ENCODE results near the gene TBX4. TPM values are rescaled to one million over a fixed set of nuclear protein-coding genes. Genes with fewer than 3 reads are reported as not detected.
"Not testable (repeated sequence)": the region's sequence is repeated elsewhere in the genome, so short reads cannot be mapped to it uniquely, and the experiment has no call there.

TBX4 gene
- total RNA-seq, 1 donor from 2014 or later: 8.4 TPM

- Histone ChIP-seq H3K36me3 (ENCODE audit: control insufficient read depth in 3 of 3, insufficient read depth in 3 of 3, low read length in 3 of 3) (no peaks in the 10 kb centered on the region), H3K27me3 (ENCODE audit: control insufficient read depth in 3 of 3, insufficient read depth in 3 of 3, low read length in 3 of 3) (peaks cover 9 to 25% (median 23%) of the 10 kb centered on the region in 3 donors), H3K9me3 (ENCODE audit: control insufficient read depth in 3 of 3, low read length in 3 of 3) (no peaks in the 10 kb centered on the region), H3K4me3 (ENCODE audit: low read length in 3 of 3) (no peak overlapping the region), H3K9ac (ENCODE audit: low read depth in 1 of 3, low read length in 3 of 3) (no peak overlapping the region), H3K27ac (ENCODE audit: low read depth, low read length) (no peak overlapping the region), H3K4me1 (ENCODE audit: control insufficient read depth in 3 of 3, insufficient read depth in 3 of 3, low read length in 3 of 3) (no peaks in the 10 kb centered on the region)
These were observed 9.2 kb upstream of the TBX4 start for GRCh38 chr17:61442878-61443474.

- H3K36me3 ChIP-seq (ENCODE audit: control insufficient read depth in 3 of 3, insufficient read depth in 3 of 3, low read length in 3 of 3): no peaks in the 10 kb centered on the region
- no peak overlapping the region for H3K9ac ChIP-seq (ENCODE audit: low read depth in 1 of 3, low read length in 3 of 3)
- no peaks in the 10 kb centered on the region for H3K4me1 ChIP-seq (ENCODE audit: control insufficient read depth in 3 of 3, insufficient read depth in 3 of 3, low read length in 3 of 3)
- H3K4me3 ChIP-seq (ENCODE audit: low read length in 3 of 3): no peak overlapping the region
- H3K9me3 ChIP-seq (ENCODE audit: control insufficient read depth in 3 of 3, low read length in 3 of 3): no peaks in the 10 kb centered on the region
- no peak overlapping the region for H3K27ac ChIP-seq (ENCODE audit: low read depth, low read length)
- H3K27me3 ChIP-seq (ENCODE audit: control insufficient read depth in 3 of 3, insufficient read depth in 3 of 3, low read length in 3 of 3): peaks cover 9 to 24% (median 23%) of the 10 kb centered on the region in 3 donors
These were observed 8.7 kb upstream of the TBX4 start for GRCh38 chr17:61443475-61443882.

GRCh38 chr17:61444075-61444474 is 8.1 kb upstream of the TBX4 start:
- Histone ChIP-seq H3K27me3 (ENCODE audit: control insufficient read depth in 3 of 3, insufficient read depth in 3 of 3, low read length in 3 of 3) (peaks cover 9 to 24% (median 23%) of the 10 kb centered on the region in 3 donors), H3K27ac (ENCODE audit: low read depth, low read length) (no peak overlapping the region), H3K4me1 (ENCODE audit: control insufficient read depth in 3 of 3, insufficient read depth in 3 of 3, low read length in 3 of 3) (no peaks in the 10 kb centered on the region), H3K36me3 (ENCODE audit: control insufficient read depth in 3 of 3, insufficient read depth in 3 of 3, low read length in 3 of 3) (no peaks in the 10 kb centered on the region), H3K9me3 (ENCODE audit: control insufficient read depth in 3 of 3, low read length in 3 of 3) (no peaks in the 10 kb centered on the region), H3K4me3 (ENCODE audit: low read length in 3 of 3) (no peak overlapping the region), H3K9ac (ENCODE audit: low read depth in 1 of 3, low read length in 3 of 3) (no peak overlapping the region)

- H3K36me3 ChIP-seq (ENCODE audit: control insufficient read depth in 3 of 3, insufficient read depth in 3 of 3, low read length in 3 of 3): no peaks in the 10 kb centered on the region
- H3K4me1 ChIP-seq (ENCODE audit: control insufficient read depth in 3 of 3, insufficient read depth in 3 of 3, low read length in 3 of 3): no peaks in the 10 kb centered on the region
- peaks cover 9 to 24% (median 23%) of the 10 kb centered on the region in 3 donors for H3K27me3 ChIP-seq (ENCODE audit: control insufficient read depth in 3 of 3, insufficient read depth in 3 of 3, low read length in 3 of 3)
- no peak overlapping the region for H3K9ac ChIP-seq (ENCODE audit: low read depth in 1 of 3, low read length in 3 of 3)
- H3K9me3 ChIP-seq (ENCODE audit: control insufficient read depth in 3 of 3, low read length in 3 of 3): no peaks in the 10 kb centered on the region
- no peak overlapping the region for H3K4me3 ChIP-seq (ENCODE audit: low read length in 3 of 3)
- H3K27ac ChIP-seq (ENCODE audit: low read depth, low read length): no peak overlapping the region
These were observed 7.4 kb upstream of the TBX4 start for GRCh38 chr17:61444831-61445230.

GRCh38 chr17:61447358-61447757 is 4.9 kb upstream of the TBX4 start:
- Histone ChIP-seq H3K9ac (ENCODE audit: low read depth in 1 of 3, low read length in 3 of 3) (no peak overlapping the region), H3K4me3 (ENCODE audit: low read length in 3 of 3) (no peak overlapping the region), H3K9me3 (ENCODE audit: control insufficient read depth in 3 of 3, low read length in 3 of 3) (no peaks in the 10 kb centered on the region), H3K4me1 (ENCODE audit: control insufficient read depth in 3 of 3, insufficient read depth in 3 of 3, low read length in 3 of 3) (peaks cover 0 to 2% (median 0%) of the 10 kb centered on the region in 3 donors), H3K36me3 (ENCODE audit: control insufficient read depth in 3 of 3, insufficient read depth in 3 of 3, low read length in 3 of 3) (no peaks in the 10 kb centered on the region), H3K27me3 (ENCODE audit: control insufficient read depth in 3 of 3, insufficient read depth in 3 of 3, low read length in 3 of 3) (peaks cover 21 to 42% (median 41%) of the 10 kb centered on the region in 3 donors), H3K27ac (ENCODE audit: low read depth, low read length) (no peak overlapping the region)

- H3K9ac ChIP-seq (ENCODE audit: low read depth in 1 of 3, low read length in 3 of 3): no peak overlapping the region
- H3K27me3 ChIP-seq (ENCODE audit: control insufficient read depth in 3 of 3, insufficient read depth in 3 of 3, low read length in 3 of 3): peaks cover 26 to 46% (median 44%) of the 10 kb centered on the region in 3 donors
- no peaks in the 10 kb centered on the region for H3K36me3 ChIP-seq (ENCODE audit: control insufficient read depth in 3 of 3, insufficient read depth in 3 of 3, low read length in 3 of 3)
- no peaks in the 10 kb centered on the region for H3K9me3 ChIP-seq (ENCODE audit: control insufficient read depth in 3 of 3, low read length in 3 of 3)
- no peak overlapping the region for H3K4me3 ChIP-seq (ENCODE audit: low read length in 3 of 3)
- no peak overlapping the region for H3K27ac ChIP-seq (ENCODE audit: low read depth, low read length)
- H3K4me1 ChIP-seq (ENCODE audit: control insufficient read depth in 3 of 3, insufficient read depth in 3 of 3, low read length in 3 of 3): peaks cover 0 to 3% (median 0%) of the 10 kb centered on the region in 3 donors
These were observed 4.2 kb upstream of the TBX4 start for GRCh38 chr17:61448042-61448441.

GRCh38 chr17:61449140-61449539 is 3.1 kb upstream of the TBX4 start:
- H3K36me3 ChIP-seq (ENCODE audit: control insufficient read depth in 3 of 3, insufficient read depth in 3 of 3, low read length in 3 of 3); H3K4me1 ChIP-seq (ENCODE audit: control insufficient read depth in 3 of 3, insufficient read depth in 3 of 3, low read length in 3 of 3); H3K4me3 ChIP-seq (ENCODE audit: low read length in 3 of 3); H3K9ac ChIP-seq (ENCODE audit: low read depth in 1 of 3, low read length in 3 of 3); H3K9me3 ChIP-seq (ENCODE audit: control insufficient read depth in 3 of 3, low read length in 3 of 3); H3K27ac ChIP-seq (ENCODE audit: low read depth, low read length): not testable (repeated sequence)
- peaks cover 32 to 45% (median 45%) of the 10 kb centered on the region in 3 donors for H3K27me3 ChIP-seq (ENCODE audit: control insufficient read depth in 3 of 3, insufficient read depth in 3 of 3, low read length in 3 of 3)

GRCh38 chr17:61449707-61450640 is 2.2 kb upstream of the TBX4 start:
- Histone ChIP-seq H3K4me1 (ENCODE audit: control insufficient read depth in 3 of 3, insufficient read depth in 3 of 3, low read length in 3 of 3) (peaks cover 0 to 3% (median 0%) of the 10 kb centered on the region in 3 donors), H3K9ac (ENCODE audit: low read depth in 1 of 3, low read length in 3 of 3) (no peak overlapping the region), H3K36me3 (ENCODE audit: control insufficient read depth in 3 of 3, insufficient read depth in 3 of 3, low read length in 3 of 3) (no peaks in the 10 kb centered on the region), H3K27ac (ENCODE audit: low read depth, low read length) (no peak overlapping the region), H3K27me3 (ENCODE audit: control insufficient read depth in 3 of 3, insufficient read depth in 3 of 3, low read length in 3 of 3) (peaks cover 39 to 49% (median 46%) of the 10 kb centered on the region in 3 donors), H3K9me3 (ENCODE audit: control insufficient read depth in 3 of 3, low read length in 3 of 3) (no peaks in the 10 kb centered on the region), H3K4me3 (ENCODE audit: low read length in 3 of 3) (no peak overlapping the region)

GRCh38 chr17:61450641-61451537 is 1.3 kb upstream of the TBX4 start:
- Histone ChIP-seq H3K36me3 (ENCODE audit: control insufficient read depth in 3 of 3, insufficient read depth in 3 of 3, low read length in 3 of 3) (no peaks in the 10 kb centered on the region), H3K9me3 (ENCODE audit: control insufficient read depth in 3 of 3, low read length in 3 of 3) (peaks cover 0 to 2% (median 0%) of the 10 kb centered on the region in 3 donors), H3K4me1 (ENCODE audit: control insufficient read depth in 3 of 3, insufficient read depth in 3 of 3, low read length in 3 of 3) (peaks cover 0 to 3% (median 0%) of the 10 kb centered on the region in 3 donors), H3K27ac (ENCODE audit: low read depth, low read length) (no peak overlapping the region), H3K27me3 (ENCODE audit: control insufficient read depth in 3 of 3, insufficient read depth in 3 of 3, low read length in 3 of 3) (peaks cover 48 to 58% (median 53%) of the 10 kb centered on the region in 3 donors), H3K4me3 (ENCODE audit: low read length in 3 of 3) (no peak overlapping the region), H3K9ac (ENCODE audit: low read depth in 1 of 3, low read length in 3 of 3) (no peak overlapping the region)
